Brain microvascular endothelial cell (primary cell): ENCODE measurements around the gene TMEM141.

Experiments
- DNase-seq: peaks from one replicate; pipeline ENCODE4 v3.0.0-alpha.2; 2020
- H3K27ac ChIP-seq: fragments of 250-450 bp; sonication (Bioruptor Pico); 2 replicates; pipeline ENCODE4 v1.5.1; 2020; ENCODE audit warnings: mild to moderate bottlenecking, moderate library complexity
- H3K27me3 ChIP-seq: fragments of 250-450 bp; sonication (Bioruptor Pico); replicated peaks from 2 replicates; pipeline ENCODE4 v1.5.1; 2020; ENCODE audit warnings: mild to moderate bottlenecking
- H3K36me3 ChIP-seq: fragments of 250-450 bp; sonication (Bioruptor Pico); replicated peaks from 2 replicates; pipeline ENCODE4 v1.5.1; 2020; ENCODE audit warnings: mild to moderate bottlenecking
- H3K4me3 ChIP-seq: 2 replicates; pipeline ENCODE4 v1.5.1; 2011; ENCODE audit warnings: low read depth, mild to moderate bottlenecking, control low read depth, low read length, moderate library complexity
- in situ Hi-C: cut with HindIII; loops from 2 replicates; pipeline ENCODE4 v1.10.0; 2017; ENCODE audit warnings: low sequenced_read_pairs, low pct_ligation_motif_present
- TF ChIP-seq, protein P1 (sequence below): IDR thresholded peaks from 2 replicates; pipeline ENCODE4 v1.5.1; 2011; ENCODE audit warnings: low read depth, mild to moderate bottlenecking, moderate library complexity, low read length, control low read depth, inconsistent platforms; ENCODE audit errors: missing control alignments

TMEM141 gene

GRCh38 chr9:136774416-136775045, 16.6 kb upstream of the TMEM141 start:
- DNase-seq: no peak
- H3K27me3 ChIP-seq: no peaks in the 10 kb centered on the region
- no peak overlapping the region for H3K27ac ChIP-seq
- TF ChIP-seq, protein P1, sequence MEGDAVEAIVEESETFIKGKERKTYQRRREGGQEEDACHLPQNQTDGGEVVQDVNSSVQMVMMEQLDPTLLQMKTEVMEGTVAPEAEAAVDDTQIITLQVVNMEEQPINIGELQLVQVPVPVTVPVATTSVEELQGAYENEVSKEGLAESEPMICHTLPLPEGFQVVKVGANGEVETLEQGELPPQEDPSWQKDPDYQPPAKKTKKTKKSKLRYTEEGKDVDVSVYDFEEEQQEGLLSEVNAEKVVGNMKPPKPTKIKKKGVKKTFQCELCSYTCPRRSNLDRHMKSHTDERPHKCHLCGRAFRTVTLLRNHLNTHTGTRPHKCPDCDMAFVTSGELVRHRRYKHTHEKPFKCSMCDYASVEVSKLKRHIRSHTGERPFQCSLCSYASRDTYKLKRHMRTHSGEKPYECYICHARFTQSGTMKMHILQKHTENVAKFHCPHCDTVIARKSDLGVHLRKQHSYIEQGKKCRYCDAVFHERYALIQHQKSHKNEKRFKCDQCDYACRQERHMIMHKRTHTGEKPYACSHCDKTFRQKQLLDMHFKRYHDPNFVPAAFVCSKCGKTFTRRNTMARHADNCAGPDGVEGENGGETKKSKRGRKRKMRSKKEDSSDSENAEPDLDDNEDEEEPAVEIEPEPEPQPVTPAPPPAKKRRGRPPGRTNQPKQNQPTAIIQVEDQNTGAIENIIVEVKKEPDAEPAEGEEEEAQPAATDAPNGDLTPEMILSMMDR: no peak
- H3K4me3 ChIP-seq: no peak overlapping the region
- in situ Hi-C loops: no loop called here
- no peaks in the 10 kb centered on the region for H3K36me3 ChIP-seq

DNA sequence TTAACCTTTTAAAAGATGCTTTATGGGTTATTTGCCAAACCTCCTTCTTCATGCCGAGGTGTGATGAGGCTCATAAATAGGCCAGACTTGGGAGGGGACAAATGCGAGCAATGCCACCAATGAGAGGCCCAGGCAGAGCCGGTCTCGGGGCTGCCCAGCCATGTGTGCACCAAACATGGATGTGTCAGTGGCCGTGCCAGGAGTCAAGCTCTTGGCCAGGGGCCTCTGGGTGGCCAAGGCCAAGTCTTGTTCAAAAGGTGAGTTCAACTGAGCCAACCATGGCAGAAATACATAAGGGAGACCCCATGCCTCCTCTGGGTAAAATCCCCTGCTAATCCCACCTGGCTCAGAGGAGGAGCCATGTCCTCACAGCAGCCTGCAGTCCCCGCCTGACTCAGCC, 16.0 kb upstream of the TMEM141 start:
- in situ Hi-C loops: no loop called here
- Histone ChIP-seq H3K36me3 (no peaks in the 10 kb centered on the region), H3K4me3 (no peak overlapping the region), H3K27me3 (no peaks in the 10 kb centered on the region), H3K27ac (no peak overlapping the region)
- TF ChIP-seq, protein P1: no peak
- no peak for DNase-seq

DNA sequence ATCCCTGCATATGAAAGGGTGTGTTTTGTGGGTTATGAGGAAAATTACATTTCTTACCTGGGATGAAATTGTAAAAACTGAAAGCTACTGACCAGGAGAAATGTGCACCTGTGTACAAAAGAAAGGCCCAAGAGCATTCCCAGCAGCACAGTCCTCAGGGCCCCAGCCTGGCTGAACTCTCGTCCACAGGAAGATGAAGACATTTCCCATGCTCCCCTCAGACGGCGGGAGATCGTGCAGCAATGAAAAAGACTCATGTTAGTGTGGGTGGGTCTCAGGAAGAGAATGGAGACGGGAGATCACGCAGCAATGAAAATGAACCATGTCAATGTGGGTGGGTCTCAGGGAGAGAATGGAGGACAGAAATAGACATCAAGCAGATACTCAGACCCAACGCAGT, 14.2 kb upstream of the TMEM141 start:
- Histone ChIP-seq H3K4me3 (no peak overlapping the region), H3K27me3 (peaks cover 3% of the 10 kb centered on the region), H3K36me3 (no peaks in the 10 kb centered on the region), H3K27ac (no peak overlapping the region)
- in situ Hi-C loops: no loop called here
- DNase-seq: no peak
- TF ChIP-seq, protein P1: no peak

DNA sequence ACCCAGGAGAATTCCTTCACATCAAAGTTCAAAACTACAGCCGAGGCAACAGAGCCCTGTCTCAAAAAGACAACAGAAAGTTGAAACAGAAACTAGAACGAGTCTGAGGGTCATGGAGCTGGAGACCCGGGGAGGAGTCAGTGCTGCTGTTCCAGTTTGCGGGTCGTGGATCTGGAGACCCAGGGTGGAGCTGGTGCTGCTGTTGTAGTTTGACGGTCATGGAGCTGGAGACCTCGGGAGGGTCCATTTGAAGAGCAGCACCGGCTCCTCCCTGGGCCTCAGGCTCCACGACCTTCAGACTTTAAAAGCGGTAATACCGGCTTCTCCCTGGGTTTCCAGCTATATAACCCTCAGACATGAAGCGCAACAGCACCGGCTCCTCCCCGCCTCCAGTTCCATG, 13.8 kb upstream of the TMEM141 start:
- no peak overlapping the region for H3K27ac ChIP-seq
- peaks cover 3% of the 10 kb centered on the region for H3K27me3 ChIP-seq
- H3K4me3 ChIP-seq: no peak overlapping the region
- TF ChIP-seq, protein P1: no peak
- in situ Hi-C loops: no loop called here
- no peaks in the 10 kb centered on the region for H3K36me3 ChIP-seq
- no peak for DNase-seq

DNA sequence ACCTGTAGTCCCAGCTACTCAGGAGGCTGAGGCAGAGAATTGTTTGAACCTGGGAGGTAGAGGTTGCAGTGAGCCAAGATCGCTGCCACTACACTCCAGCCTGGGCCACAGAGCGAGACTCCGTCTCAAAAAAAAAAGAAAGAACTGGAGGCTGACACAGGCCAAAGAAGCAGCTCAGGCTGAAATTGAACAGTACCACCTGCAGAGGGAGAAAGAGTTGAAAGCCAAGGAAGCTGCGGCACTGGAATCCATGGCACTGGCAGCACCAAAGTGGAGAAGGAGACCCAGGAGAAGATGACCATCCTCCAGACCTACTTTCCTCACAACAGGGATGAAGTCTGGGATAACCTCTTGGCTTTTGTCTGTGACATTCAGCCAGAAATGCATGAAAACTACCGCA, 11.3 kb upstream of the TMEM141 start:
- DNase-seq: no peak
- no peaks in the 10 kb centered on the region for H3K36me3 ChIP-seq
- TF ChIP-seq, protein P1: peak; percentile 38
- H3K27ac ChIP-seq: no peak overlapping the region
- H3K27me3 ChIP-seq: peaks cover 3% of the 10 kb centered on the region
- in situ Hi-C loops: no loop called here
- H3K4me3 ChIP-seq: no peak overlapping the region

DNA sequence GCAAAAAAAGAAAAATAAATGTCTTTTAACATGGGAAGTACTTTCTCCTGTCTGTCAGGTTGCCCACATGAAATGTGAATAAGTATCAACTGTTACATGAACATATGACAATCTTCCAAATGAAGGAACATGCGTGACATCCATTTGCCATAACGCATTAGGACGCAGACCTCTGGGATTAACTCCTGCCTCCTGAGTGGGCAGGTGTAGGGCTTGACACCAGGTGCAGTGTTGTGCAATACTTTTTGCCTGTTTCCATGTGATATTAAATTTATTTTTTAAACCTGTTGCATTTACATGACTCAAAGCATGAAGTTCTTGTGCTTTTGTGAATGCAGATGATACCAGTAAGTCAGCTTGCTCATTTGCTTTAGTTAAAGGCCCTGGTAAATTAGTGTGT, 8.7 kb upstream of the TMEM141 start:
- in situ Hi-C loops: no loop called here
- H3K27ac ChIP-seq: no peak overlapping the region
- DNase-seq: no peak
- TF ChIP-seq, protein P1: no peak
- H3K27me3 ChIP-seq: peaks cover 3% of the 10 kb centered on the region
- H3K4me3 ChIP-seq: no peak overlapping the region
- no peaks in the 10 kb centered on the region for H3K36me3 ChIP-seq
